Stomach (tissue), 4 donors: ENCODE results near the gene GMNC.

Experiments
- CTCF ChIP-seq, 7 experiments: fragments of 450-650 bp in 4 of 7; fragments of 200-600 bp in 3 of 7; sonication (generic) in 3 of 7; IDR thresholded peaks; one replicate each; pipeline ENCODE4 v1.5.1; 2016 to 2019; ENCODE audit warnings: antibody characterized with exemption in 7 of 7, control low read depth in 2 of 7, mild to moderate bottlenecking in 1 of 7
- POLR2A ChIP-seq, 4 donors: fragments of 450-650 bp; IDR thresholded peaks; one replicate each; pipeline ENCODE4 v1.6.1; 2016; ENCODE audit warnings: antibody characterized with exemption in 4 of 4, control low read depth in 2 of 4, mild to moderate bottlenecking in 1 of 4, moderate library complexity in 1 of 4
- POLR2AphosphoS5 ChIP-seq, 3 donors: sonication (generic); formaldehyde crosslinking; IDR thresholded peaks; one replicate each; pipeline ENCODE4 v1.6.1; 2016; ENCODE audit warnings: antibody characterized with exemption in 3 of 3

DNA sequence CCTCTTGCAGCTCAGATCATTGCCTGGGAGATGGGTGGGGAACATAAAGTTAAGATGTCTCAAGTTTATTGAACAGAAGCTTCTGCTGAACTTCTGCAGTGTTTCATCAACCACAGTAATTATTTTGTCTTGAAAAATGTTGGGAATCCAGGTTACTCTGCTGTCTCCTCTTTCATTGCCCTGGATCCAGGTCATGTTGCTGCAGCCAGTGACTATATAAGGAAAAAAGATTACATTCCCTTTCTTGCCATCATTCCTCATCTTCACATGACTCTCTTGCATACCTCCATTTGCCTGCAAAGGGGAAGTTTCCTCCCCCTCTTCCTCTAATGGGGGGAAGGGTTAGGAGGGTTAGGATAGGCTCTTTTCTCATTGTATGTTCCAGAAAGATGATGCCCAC lies 15.1 kb downstream of the GMNC start:
- TF ChIP-seq CTCF (IDR thresholded peaks at IDR 0.05) (no peak), POLR2A (IDR thresholded peaks at IDR 0.05) (no peak), POLR2AphosphoS5 (IDR thresholded peaks at IDR 0.05) (no peak)
